ENCODE data around the gene TM4SF20.

TM4SF20 gene

GRCh38 chr2:227320305-227321094, 58.6 kb downstream of the TM4SF20 start:
- DNase-seq (ENCODE audit: low read depth), result no peak

- no peak for DNase-seq (ENCODE audit: low read depth)
Measured at GRCh38 chr2:227317834-227318233, 61.3 kb downstream of the TM4SF20 start.

- no peak for DNase-seq (ENCODE audit: low read depth)
Measured at GRCh38 chr2:227313310-227313709, 65.8 kb downstream of the TM4SF20 start.

- no peak for DNase-seq (ENCODE audit: low read depth)
Measured at GRCh38 chr2:227312579-227312978, 66.5 kb downstream of the TM4SF20 start.
